AG04450 (cell line): Measurements from ENCODE around the gene MPZ. TPM values are rescaled to one million over a fixed set of nuclear protein-coding genes. Genes with fewer than 3 reads are reported as not detected.
"Not testable (repeated sequence)": the region's sequence is repeated elsewhere in the genome, so short reads cannot be mapped to it uniquely, and the experiment has no call there.

Source experiments
- CTCF ChIA-PET: fragments of 300-600, 350-600 bp; formaldehyde crosslinking; extraction: SDS; loops from one replicate; lab custom pipeline; 2022; ENCODE audit warnings: antibody characterized with exemption, inconsistent platforms; lab: Charles Lee
- POLR2A ChIA-PET: fragments of 350-600 bp; formaldehyde crosslinking; extraction: SDS; loops from one replicate; lab custom pipeline; 2021; ENCODE audit warnings: antibody characterized with exemption, inconsistent platforms; lab: Yijun Ruan, JAX
- DNase-seq: peaks from one replicate; pipeline ENCODE4 v3.0.0-alpha.2; 2011; ENCODE audit warnings: low read depth, low spot score
- H3K27ac ChIP-seq: one replicate; pipeline ENCODE4 v1.5.1; 2012; ENCODE audit warnings: low read depth, low read length, control low read depth
- H3K27me3 ChIP-seq: one replicate; pipeline ENCODE4 v1.6.0; 2012; ENCODE audit warnings: low read length; ENCODE audit not compliant: control insufficient read depth, insufficient read depth
- H3K4me3 ChIP-seq: 2 replicates; pipeline ENCODE4 v1.5.1; 2011; ENCODE audit warnings: mild to moderate bottlenecking, low read depth, low read length, control low read depth
- H3K9me3 ChIP-seq: 2 replicates; pipeline ENCODE4 v1.5.1; 2012; ENCODE audit warnings: low read length; ENCODE audit not compliant: control insufficient read depth, insufficient read depth
- polyA plus RNA-seq: library from polyadenylated mRNA; depleted of rRNA; stranded (reverse); fragments of >200 nt; gene quantifications from 2 replicates; pipeline ENCODE4 v1.2.3, GENCODE V29; 2011; rRNA removed
- TF ChIP-seq, protein P1 (sequence below): IDR thresholded peaks from 2 replicates; pipeline ENCODE4 v1.5.1; 2011; ENCODE audit warnings: low read depth, low read length, control low read depth, inconsistent platforms

MPZ gene
- polyA plus RNA-seq, 1 experiment, result 0.89 TPM

DNA sequence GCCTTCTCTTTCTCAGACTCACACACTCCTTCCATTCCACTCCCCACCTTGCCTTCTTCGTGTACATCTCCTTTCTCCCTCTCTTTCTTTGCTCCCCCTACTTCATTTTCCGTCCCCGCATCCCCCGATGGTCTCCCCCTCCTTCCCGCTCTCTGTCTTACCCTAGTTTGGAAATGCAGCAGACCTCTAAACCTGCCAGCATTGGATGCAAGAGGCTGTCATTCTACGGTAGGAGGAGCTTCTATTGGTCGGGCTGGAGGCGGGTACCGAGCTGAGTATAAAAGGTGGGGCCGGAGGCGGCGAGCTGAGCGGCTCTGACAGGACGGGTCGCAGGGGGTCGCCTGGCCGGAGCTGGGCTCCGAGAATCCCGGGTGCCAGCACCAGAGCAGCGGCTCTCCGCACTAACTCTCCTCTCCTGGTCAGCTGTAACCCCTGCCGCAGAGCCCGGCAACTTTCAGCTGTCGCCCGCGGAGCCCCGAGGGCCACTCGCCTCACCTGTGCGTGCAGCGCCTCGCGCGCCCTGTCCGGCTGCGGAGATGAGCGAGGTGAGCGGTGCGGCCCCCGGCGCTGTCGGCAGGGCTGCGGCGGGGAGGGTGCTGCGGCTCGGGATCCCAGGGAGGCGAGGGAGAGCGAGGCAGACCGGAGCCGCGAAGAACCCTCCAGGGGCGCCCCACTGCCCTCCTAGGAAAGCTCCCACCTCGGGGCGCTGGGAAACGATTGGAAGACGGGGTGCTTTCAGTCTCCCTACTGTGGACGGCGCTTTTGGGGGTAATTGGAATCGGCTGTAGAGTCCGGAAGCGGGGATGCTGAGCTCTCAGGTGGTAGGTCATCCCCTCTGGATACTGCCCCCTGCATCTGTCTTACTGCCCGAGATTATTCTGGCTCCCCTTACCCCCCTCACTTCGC, 51.1 kb downstream of the MPZ start, which contains the start of gene PCP4L1:
TSS of gene PCP4L1 (plus strand) at position 307 of the 906 bp plus-strand sequence. CDS start at position 537, 230 bp downstream.
- ChIA-PET CTCF (interaction anchor here (1.3 to 1.6 kb wide), 3 partner anchors 33 to 48 kb away, joined by 3 to 6 read pairs (median 4); partner anchors contain the start of gene TOMM40L), POLR2A (interaction anchor here (1.2 kb wide), 1 partner anchor 8 kb away, joined by 3 read pairs; no protein-coding TSS in a partner anchor)
- Histone ChIP-seq H3K4me3 (peak within 1 kb of the TSS; percentile 51), H3K27me3 (peaks cover 40% of the 10 kb centered on the region), H3K9me3 (peaks cover 20% of the 10 kb centered on the region), H3K27ac (no peak within 1 kb of the TSS)
- TF ChIP-seq, protein P1, sequence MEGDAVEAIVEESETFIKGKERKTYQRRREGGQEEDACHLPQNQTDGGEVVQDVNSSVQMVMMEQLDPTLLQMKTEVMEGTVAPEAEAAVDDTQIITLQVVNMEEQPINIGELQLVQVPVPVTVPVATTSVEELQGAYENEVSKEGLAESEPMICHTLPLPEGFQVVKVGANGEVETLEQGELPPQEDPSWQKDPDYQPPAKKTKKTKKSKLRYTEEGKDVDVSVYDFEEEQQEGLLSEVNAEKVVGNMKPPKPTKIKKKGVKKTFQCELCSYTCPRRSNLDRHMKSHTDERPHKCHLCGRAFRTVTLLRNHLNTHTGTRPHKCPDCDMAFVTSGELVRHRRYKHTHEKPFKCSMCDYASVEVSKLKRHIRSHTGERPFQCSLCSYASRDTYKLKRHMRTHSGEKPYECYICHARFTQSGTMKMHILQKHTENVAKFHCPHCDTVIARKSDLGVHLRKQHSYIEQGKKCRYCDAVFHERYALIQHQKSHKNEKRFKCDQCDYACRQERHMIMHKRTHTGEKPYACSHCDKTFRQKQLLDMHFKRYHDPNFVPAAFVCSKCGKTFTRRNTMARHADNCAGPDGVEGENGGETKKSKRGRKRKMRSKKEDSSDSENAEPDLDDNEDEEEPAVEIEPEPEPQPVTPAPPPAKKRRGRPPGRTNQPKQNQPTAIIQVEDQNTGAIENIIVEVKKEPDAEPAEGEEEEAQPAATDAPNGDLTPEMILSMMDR, result no peak
- no peak for DNase-seq

DNA sequence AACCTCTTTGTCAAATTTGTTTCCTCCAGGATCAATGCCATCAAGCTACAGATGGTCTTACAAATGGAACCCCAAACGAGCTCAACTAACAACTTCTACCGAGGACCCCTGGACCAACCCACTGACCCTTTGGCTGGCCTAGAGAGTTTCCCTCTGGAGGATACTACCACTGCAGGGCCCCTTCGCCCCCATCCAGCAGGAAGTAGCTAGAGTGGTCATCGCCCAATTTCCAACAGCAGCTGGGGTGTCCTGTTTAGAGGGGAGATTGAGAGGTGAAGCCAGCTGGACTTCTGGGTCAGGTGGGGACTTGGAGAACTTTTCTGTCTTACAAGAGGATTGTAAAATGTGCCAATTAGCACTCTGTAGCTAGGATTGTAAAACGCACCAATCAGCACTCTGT, 52.7 kb downstream of the MPZ start:
- H3K27ac ChIP-seq, H3K4me3 ChIP-seq, POLR2A ChIA-PET, DNase-seq: not testable (repeated sequence)
- Histone ChIP-seq H3K27me3 (peaks cover 44% of the 10 kb centered on the region), H3K9me3 (peaks cover 20% of the 10 kb centered on the region)
- CTCF ChIA-PET, result interaction anchor here (1.1 kb wide), 1 partner anchor 31 kb away, joined by 10 read pairs; the partner anchor contains the start of gene TOMM40L

DNA sequence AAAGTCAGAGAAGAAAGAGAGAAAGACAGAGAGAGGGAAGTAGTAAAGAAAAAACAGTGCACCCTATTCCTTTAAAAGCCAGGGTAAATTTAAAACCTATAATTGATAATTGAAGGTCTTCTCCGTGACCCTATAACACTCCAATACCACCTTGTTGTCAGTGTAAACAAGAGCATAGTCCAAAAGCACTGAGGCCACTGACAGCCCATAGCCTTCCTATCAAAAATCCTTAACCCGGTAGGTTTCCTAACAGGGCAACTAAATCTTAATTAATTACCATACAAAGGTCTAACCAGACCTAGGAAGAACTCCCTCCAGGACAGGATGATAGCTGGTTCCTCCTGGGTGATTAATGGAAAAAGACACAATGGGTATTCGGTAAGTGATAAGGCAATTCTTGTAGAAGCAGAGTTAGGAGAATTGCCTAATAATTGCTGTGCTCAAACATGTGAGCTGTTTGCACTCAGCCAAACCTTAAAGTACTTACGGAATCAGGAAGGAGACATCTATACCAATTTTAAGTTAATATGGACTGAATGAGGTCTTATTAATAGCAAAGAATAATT, 53.7 kb downstream of the MPZ start:
- H3K4me3 ChIP-seq, DNase-seq, H3K27ac ChIP-seq, POLR2A ChIA-PET: not testable (repeated sequence)
- H3K27me3 ChIP-seq, result peaks cover 41% of the 10 kb centered on the region
- CTCF ChIA-PET, result interaction anchor here (0.6 to 0.8 kb wide), 3 partner anchors 26 to 121 kb away, joined by 3 read pairs; no protein-coding TSS in a partner anchor
- peaks cover 20% of the 10 kb centered on the region for H3K9me3 ChIP-seq

DNA sequence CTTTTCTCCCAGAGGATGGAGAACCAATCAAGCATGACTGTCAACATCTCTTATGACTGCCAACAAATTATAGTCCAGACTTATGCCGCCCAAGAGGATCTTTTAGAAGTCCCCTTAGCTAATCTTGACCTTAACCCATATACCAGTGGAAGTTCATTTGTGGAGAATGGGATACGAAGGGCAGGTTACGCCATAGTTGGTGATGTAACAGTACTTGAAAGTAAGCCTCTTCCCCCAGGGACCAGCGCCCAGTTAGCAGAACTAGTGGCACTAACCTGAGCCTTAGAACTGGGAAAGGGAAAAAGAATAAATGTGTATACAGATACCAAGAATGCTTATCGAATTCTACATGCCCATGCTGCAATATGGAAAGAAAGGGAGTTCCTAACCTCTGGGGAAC, 54.5 kb downstream of the MPZ start:
- peaks cover 34% of the 10 kb centered on the region for H3K27me3 ChIP-seq
- H3K27ac ChIP-seq, H3K4me3 ChIP-seq, POLR2A ChIA-PET, DNase-seq, CTCF ChIA-PET: not testable (repeated sequence)
- H3K9me3 ChIP-seq, result peaks cover 20% of the 10 kb centered on the region

Other genes with a start within 250 kb of the MPZ start
- not detected in 2 replicates for gene ARHGAP30, start 240.1 kb downstream of the MPZ start, polyA plus RNA-seq
- gene NECTIN4, start 220.4 kb downstream of the MPZ start, polyA plus RNA-seq, result 0.02 and 0.16 TPM in 2 replicates
- 1.1 and 1.6 TPM in 2 replicates for gene KLHDC9, start 211.6 kb downstream of the MPZ start, polyA plus RNA-seq
- 84.2 and 101 TPM in 2 replicates for gene PFDN2, start 191.9 kb downstream of the MPZ start, polyA plus RNA-seq
- gene NIT1, start 191.9 kb downstream of the MPZ start, polyA plus RNA-seq, result 19.2 and 24.3 TPM in 2 replicates
- 34.9 and 38.0 TPM in 2 replicates for gene DEDD, start 177.3 kb downstream of the MPZ start, polyA plus RNA-seq
- gene UFC1, start 156.0 kb downstream of the MPZ start, polyA plus RNA-seq, result 129 and 146 TPM in 2 replicates
- 15.4 and 16.2 TPM in 2 replicates for gene USP21, start 150.5 kb downstream of the MPZ start, polyA plus RNA-seq
- gene PPOX, start 143.5 kb downstream of the MPZ start, polyA plus RNA-seq, result 9.7 and 9.8 TPM in 2 replicates
- gene B4GALT3, start 132.5 kb downstream of the MPZ start, polyA plus RNA-seq, result 21.8 and 24.7 TPM in 2 replicates
- gene ADAMTS4, start 110.9 kb downstream of the MPZ start, polyA plus RNA-seq, result 0.52 and 0.72 TPM in 2 replicates
- 150 and 155 TPM in 2 replicates for gene NDUFS2, start 107.6 kb downstream of the MPZ start, polyA plus RNA-seq
- 0.37 and 0.66 TPM in 2 replicates for gene FCER1G, start 94.7 kb downstream of the MPZ start, polyA plus RNA-seq
- gene APOA2, start 86.3 kb downstream of the MPZ start, polyA plus RNA-seq, result not detected in 2 replicates
- 9.3 and 9.9 TPM in 2 replicates for gene TOMM40L, start 83.9 kb downstream of the MPZ start, polyA plus RNA-seq
- not detected in 2 replicates for gene NR1I3, start 71.8 kb downstream of the MPZ start, polyA plus RNA-seq
- not detected in 2 replicates for gene PCP4L1, start 51.2 kb downstream of the MPZ start, polyA plus RNA-seq
- gene SDHC, start 4.4 kb upstream of the MPZ start, polyA plus RNA-seq, result 311 and 335 TPM in 2 replicates
- gene CFAP126, start 57.9 kb upstream of the MPZ start, polyA plus RNA-seq, result not detected in 2 replicates
- gene FCGR2A, start 195.5 kb upstream of the MPZ start, polyA plus RNA-seq, result 2.0 and 2.3 TPM in 2 replicates
- gene HSPA6, start 214.6 kb upstream of the MPZ start, polyA plus RNA-seq, result 0.27 and 0.63 TPM in 2 replicates
- gene FCGR3A, start 239.8 kb upstream of the MPZ start, polyA plus RNA-seq, result not detected in 2 replicates